HG03159 (cell line): ENCODE measurements around the gene TECPR2.
"Not testable (repeated sequence)": the region's sequence is repeated elsewhere in the genome, so short reads cannot be mapped to it uniquely, and the experiment has no call there.

ENCODE experiments used
- ATAC-seq: cut with Tn5 transposase; IDR thresholded peaks from one replicate; pipeline ENCODE4 v1.9.1; 2021; ENCODE audit warnings: mild to moderate bottlenecking, moderate library complexity; ENCODE audit not compliant: unreplicated experiment

TECPR2 gene

DNA sequence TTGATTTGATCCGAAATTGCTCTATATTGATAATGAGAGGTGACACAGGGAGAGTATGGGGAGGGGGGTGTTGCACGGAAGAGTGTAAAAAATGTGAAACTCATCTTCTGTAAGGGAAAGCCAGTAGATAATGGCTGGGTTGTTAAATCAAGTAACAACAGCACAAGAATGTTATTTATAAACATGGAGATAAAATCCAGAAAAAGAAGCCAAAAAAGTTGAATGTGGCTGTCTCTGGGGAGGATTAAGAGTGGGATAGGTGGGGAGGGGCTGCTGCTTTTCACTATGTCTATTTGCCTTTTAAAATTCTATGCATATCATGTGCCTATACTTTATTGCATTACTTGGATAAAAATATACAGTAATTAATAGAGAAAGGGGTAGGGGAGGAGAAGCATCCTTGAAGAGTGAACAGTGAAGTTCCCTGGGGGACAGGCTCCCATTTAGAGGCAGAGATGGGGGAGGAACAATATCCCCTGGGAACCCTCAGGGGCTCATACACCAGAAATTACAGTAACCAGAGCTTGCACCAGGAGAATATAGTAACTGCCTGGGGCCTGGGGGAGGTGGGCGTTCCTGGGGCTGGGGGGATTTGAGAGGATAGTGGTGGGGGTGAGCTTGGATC is 186.0 kb downstream of the TECPR2 start:
- ATAC-seq, result no peak

DNA sequence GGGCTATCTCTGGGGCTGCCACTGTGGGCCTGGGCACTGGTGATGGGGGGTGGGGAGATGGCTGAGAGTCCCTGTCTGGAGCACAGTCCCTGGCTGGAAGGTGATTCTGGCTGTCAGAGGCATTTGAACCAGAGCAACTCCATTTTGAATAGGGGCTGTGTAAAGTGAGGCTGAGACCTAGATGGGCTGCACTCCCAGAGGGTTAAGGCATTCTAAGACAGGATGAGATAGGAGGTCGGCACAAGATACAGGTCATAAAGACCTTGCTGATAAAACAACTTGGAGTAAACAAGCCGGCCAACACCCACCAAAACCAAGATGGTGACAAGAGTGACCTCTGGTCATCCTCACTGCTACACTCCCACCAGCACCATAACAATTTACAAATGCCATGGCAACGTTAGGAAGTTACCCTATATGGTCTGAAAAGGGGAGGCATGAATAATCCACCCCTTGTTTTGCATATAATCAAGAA is 188.2 kb downstream of the TECPR2 start:
- not testable (repeated sequence) for ATAC-seq
